B cell (primary cell): Measurements from ENCODE around the gene RAE1. TPM values are rescaled to one million over a fixed set of nuclear protein-coding genes. Genes with fewer than 3 reads are reported as not detected.

Experiments
- ATAC-seq: fragments of 200-7000 bp; cut with Tn5 transposase; one replicate; pipeline ENCODE4 v1.10.0; 2021; ENCODE audit warnings: low read depth, mild to moderate bottlenecking, moderate number of reproducible peaks, moderate library complexity
- CTCF ChIA-PET: fragments of 350-600 bp; sonication (Branson Sonifier 250); formaldehyde crosslinking; loops from one replicate; lab custom pipeline; 2021; ENCODE audit warnings: antibody characterized with exemption, inconsistent platforms; lab: Charles Lee
- POLR2A ChIA-PET: fragments of 350-600 bp; sonication (Branson Sonifier 250); formaldehyde crosslinking; loops from one replicate; lab custom pipeline; 2021; ENCODE audit warnings: antibody characterized with exemption; lab: Charles Lee
- DNase-seq: peaks from one replicate; pipeline ENCODE4 v3.0.0; 2013
- H2AFZ ChIP-seq: 2 replicates; pipeline ENCODE4 v1.6.1; 2012; ENCODE audit warnings: mild to moderate bottlenecking, low read depth, low read length; ENCODE audit not compliant: insufficient read depth, poor library complexity, severe bottlenecking
- H3K27ac ChIP-seq, 2 donors: 1 replicate in 1 of 2; 2 replicates in 1 of 2; pipeline ENCODE4 v1.5.1; 2012 to 2013; ENCODE audit warnings: low read length in 2 of 2, mild to moderate bottlenecking in 2 of 2, moderate library complexity in 1 of 2
- H3K27me3 ChIP-seq, 4 experiments: fragments of 200-600 bp in 1 of 4; sonication (generic) in 1 of 4; replicated peaks in 1 of 4; 1 replicate in 2 of 4; 2 replicates in 2 of 4; pipeline versions ENCODE4 v1.6.1 to v1.7.0; 2013 to 2016; ENCODE audit warnings: low read length in 3 of 4, mild to moderate bottlenecking in 2 of 4, mixed read lengths in 1 of 4, moderate library complexity in 1 of 4; ENCODE audit not compliant: insufficient read depth in 4 of 4, control insufficient read depth in 3 of 4; ENCODE audit errors: control extremely low read depth in 1 of 4
- H3K36me3 ChIP-seq, 2 experiments: replicated peaks in 1 of 2; 1 replicate in 1 of 2; 2 replicates in 1 of 2; pipeline versions ENCODE4 v1.6.1 to v1.7.1; 2013; ENCODE audit warnings: low read length in 1 of 2; ENCODE audit not compliant: insufficient read depth in 2 of 2, control insufficient read depth in 1 of 2; ENCODE audit errors: control extremely low read depth in 1 of 2, extremely low read depth in 1 of 2
- H3K4me1 ChIP-seq, 2 donors: fragments of 200-600 bp in 1 of 2; sonication (generic) in 1 of 2; 1 replicate in 1 of 2; 2 replicates in 1 of 2; pipeline versions ENCODE4 v1.5.1 to v1.6.1; 2013 to 2017; ENCODE audit warnings: low read length in 2 of 2; ENCODE audit not compliant: control insufficient read depth in 2 of 2, insufficient read depth in 2 of 2
- H3K4me2 ChIP-seq: replicated peaks from 2 replicates; pipeline ENCODE3; 2012; ENCODE audit warnings: mild to moderate bottlenecking, low read depth, low read length; ENCODE audit not compliant: poor library complexity, severe bottlenecking
- H3K4me3 ChIP-seq, 5 experiments: fragments of 200-600 bp in 1 of 5; sonication (generic) in 1 of 5; 1 replicate in 3 of 5; 2 replicates in 2 of 5; pipeline versions ENCODE4 v1.5.1 to v1.7.0; 2011 to 2016; ENCODE audit warnings: low read length in 4 of 5, mild to moderate bottlenecking in 4 of 5, low read depth in 2 of 5, control low read depth in 1 of 5, moderate library complexity in 1 of 5; ENCODE audit not compliant: insufficient read depth in 1 of 5; ENCODE audit errors: control extremely low read depth in 1 of 5, extremely low read depth in 1 of 5
- H3K79me2 ChIP-seq: fragments of 200-600 bp; sonication (generic); one replicate; pipeline ENCODE4 v1.6.0; 2016; ENCODE audit warnings: low read length; ENCODE audit not compliant: control insufficient read depth, insufficient read depth
- H3K9ac ChIP-seq: fragments of 200-600 bp; sonication (generic); 2 replicates; pipeline ENCODE4 v1.6.1; 2017; ENCODE audit warnings: mild to moderate bottlenecking, low read length, moderate library complexity
- H3K9me3 ChIP-seq, 3 donors: one replicate each; pipeline versions ENCODE4 v1.6.1 to v1.7.1; 2013; ENCODE audit warnings: low read length in 2 of 3; ENCODE audit not compliant: control insufficient read depth in 2 of 3, insufficient read depth in 1 of 3; ENCODE audit errors: control extremely low read depth in 1 of 3
- H4K20me1 ChIP-seq: 2 replicates; pipeline ENCODE4 v1.6.0; 2012; ENCODE audit warnings: mild to moderate bottlenecking, low read length; ENCODE audit not compliant: insufficient read depth, control insufficient read depth, poor library complexity, severe bottlenecking
- H3K27ac Mint-ChIP-seq: one replicate; pipeline ENCODE4 v1.8.0; 2021; ENCODE audit warnings: mixed read lengths
- H3K27me3 Mint-ChIP-seq: one replicate; pipeline ENCODE4 v1.8.0; 2021; ENCODE audit warnings: mixed read lengths
- H3K4me1 Mint-ChIP-seq: one replicate; pipeline ENCODE4 v1.8.0; 2021; ENCODE audit warnings: mixed read lengths
- H3K4me3 Mint-ChIP-seq: one replicate; pipeline ENCODE4 v1.8.0; 2021; ENCODE audit warnings: mixed read lengths
- H3K9me3 Mint-ChIP-seq: one replicate; pipeline ENCODE4 v1.8.0; 2022; ENCODE audit warnings: mixed read lengths; ENCODE audit not compliant: insufficient read depth
- CTCF ChIP-seq: fragments of 200-600 bp; IDR thresholded peaks from one replicate; pipeline ENCODE4 v1.8.0; 2022; ENCODE audit warnings: antibody characterized with exemption, mild to moderate bottlenecking
- EZH2 ChIP-seq: IDR thresholded peaks from 2 replicates; pipeline ENCODE4 v1.6.1; 2012; ENCODE audit warnings: borderline replicate concordance, low read depth, mild to moderate bottlenecking, moderate library complexity, low read length; ENCODE audit not compliant: insufficient read depth, poor library complexity, severe bottlenecking
- WGBS: methylation state at CpG from one replicate; pipeline ENCODE4 v1.1.5; 2013; ENCODE audit warnings: missing lambda C conversion rate; ENCODE audit not compliant: insufficient coverage; 5-methylcytosine and 5-hydroxymethylcytosine counted together
- intact Hi-C: fragments of 100-400 bp; cut with micrococcal nuclease; formaldehyde crosslinking; loops from one replicate; pipeline ENCODE4 v1.10.0; 2022
- polyA plus RNA-seq: library from polyadenylated mRNA; depleted of rRNA; stranded (reverse); fragments of >200 nt; gene quantifications from 2 replicates; pipeline ENCODE4 v1.2.3, GENCODE V29; 2012
- total RNA-seq, 2 donors: library from RNA; stranded (reverse); fragments of 120-200 nt in 1 of 2; gene quantifications; 1 replicate in 1 of 2; 2 replicates in 1 of 2; pipeline versions ENCODE4 v1.2.3 to v1.2.4, GENCODE V29; 2013 to 2022

The RAE1 gene
- total and polyA plus RNA-seq, 2 donors (not counting 1 experiment from before 2014, with no cell fraction given) = 32.6 to 33.3 TPM

- peaks cover 93% of the 10 kb centered on the region for H3K4me1 Mint-ChIP-seq
- no peaks in the 10 kb centered on the region for H3K9me3 Mint-ChIP-seq
- TF ChIP-seq EZH2 (no peak), CTCF (no peak)
- H3K36me3 ChIP-seq = peaks cover 6 to 86% of the 10 kb centered on the region in 2 experiments
- peaks cover 0 to 6% (median 0%) of the 10 kb centered on the region in 3 donors for H3K9me3 ChIP-seq
- H3K27me3 ChIP-seq = no peaks in the 10 kb centered on the region
- H4K20me1 ChIP-seq = peaks cover 77% of the 10 kb centered on the region
- POLR2A ChIA-PET = interaction anchor here (0.6 to 5.1 kb wide), 10 partner anchors 7 to 1255 kb away, joined by 3 to 109 read pairs (median 9); partner anchors contain the start of genes RBM38 and ZBP1
- peak overlapping the region; percentile 98 for H3K4me2 ChIP-seq
- H3K4me3 Mint-ChIP-seq = peak overlapping the region; percentile 92
- intact Hi-C loops = loop anchor here (5.0 to 10.0 kb wide), 2 partner anchors 305 to 1608 kb away; partner anchors contain the start of gene CTSZ
- H2AFZ ChIP-seq = no peak overlapping the region
- H3K4me1 ChIP-seq = peaks cover 90 to 99% of the 10 kb centered on the region in 2 donors
- ATAC-seq = no peak
- peaks cover 84% of the 10 kb centered on the region for H3K79me2 ChIP-seq
- CTCF ChIA-PET = interaction anchor here (1.4 to 7.1 kb wide), 12 partner anchors 8 to 223 kb away, joined by 4 to 69 read pairs (median 24); partner anchors contain the start of gene ZBP1
- H3K27ac ChIP-seq = peak overlapping the region; percentile 96 to 97
- WGBS = 64% methylated on average over 13 of the region's 16 CpGs
- no peaks in the 10 kb centered on the region for H3K27me3 Mint-ChIP-seq
- peak overlapping the region in 4 of 5 experiments; percentile 11 to 50 (median 38) for H3K4me3 ChIP-seq
- peak; percentile 65 for DNase-seq
- peak overlapping the region; percentile 59 for H3K9ac ChIP-seq
- peak overlapping the region; percentile 100 for H3K27ac Mint-ChIP-seq
These were observed 46.1 kb downstream of the RAE1 start for GRCh38 chr20:57396984-57397692.
